Measurements from ENCODE around the gene GOLGA7B. TPM values are rescaled to one million over a fixed set of nuclear protein-coding genes. Genes with fewer than 3 reads are reported as not detected.
A peak's percentile ranks its signal among the peaks of the same experiment; 100 is the strongest.

GOLGA7B gene
- total RNA-seq, 1 donor from 2014 or later = 0.12 TPM

GRCh38 chr10:97874332-97874731 lies 24.7 kb downstream of the GOLGA7B start:
- TF ChIP-seq CTCF (conservative IDR thresholded peaks at IDR 0.05; ENCODE audit: low read depth, low read length) = no peak

DNA sequence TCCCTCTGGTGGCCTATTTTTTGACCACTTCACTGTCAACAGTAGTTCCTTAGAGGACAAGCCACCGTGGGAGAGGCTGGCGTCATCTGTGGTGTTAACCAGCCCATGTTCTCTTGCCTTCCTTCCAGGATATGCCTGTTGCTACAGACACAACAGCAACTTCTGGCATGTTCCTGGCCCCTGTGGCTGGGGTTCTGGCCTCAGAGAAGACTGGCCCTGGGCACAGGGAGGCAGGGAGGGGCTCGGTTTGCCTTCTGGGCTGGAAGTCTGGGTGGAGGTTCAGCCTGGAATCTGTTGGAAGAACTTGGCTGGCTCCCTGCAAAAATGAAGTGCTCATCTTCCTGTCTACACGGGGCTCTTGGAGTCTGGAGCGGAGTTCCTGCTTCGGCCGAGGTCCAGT lies 25.7 kb downstream of the GOLGA7B start:
- DNase-seq (ENCODE audit: low read depth) = no peak
- TF ChIP-seq CTCF (conservative IDR thresholded peaks at IDR 0.05; ENCODE audit: low read depth, low read length) = no peak
- no peak overlapping the region for H3K4me3 ChIP-seq (ENCODE audit: low read depth, low read length)

More at GRCh38 chr10:97874332-97874731, 24.7 kb downstream of the GOLGA7B start:
- no peak overlapping the region for H3K4me3 ChIP-seq (ENCODE audit: low read depth, low read length)
- no peak for DNase-seq (ENCODE audit: low read depth)

- no peak overlapping the region for H3K4me3 ChIP-seq (ENCODE audit: low read depth, low read length)
- no peak for DNase-seq (ENCODE audit: low read depth)
- TF ChIP-seq CTCF (conservative IDR thresholded peaks at IDR 0.05; ENCODE audit: low read depth, low read length) = no peak
Observed at GRCh38 chr10:97876402-97876801, 26.8 kb downstream of the GOLGA7B start.

DNA sequence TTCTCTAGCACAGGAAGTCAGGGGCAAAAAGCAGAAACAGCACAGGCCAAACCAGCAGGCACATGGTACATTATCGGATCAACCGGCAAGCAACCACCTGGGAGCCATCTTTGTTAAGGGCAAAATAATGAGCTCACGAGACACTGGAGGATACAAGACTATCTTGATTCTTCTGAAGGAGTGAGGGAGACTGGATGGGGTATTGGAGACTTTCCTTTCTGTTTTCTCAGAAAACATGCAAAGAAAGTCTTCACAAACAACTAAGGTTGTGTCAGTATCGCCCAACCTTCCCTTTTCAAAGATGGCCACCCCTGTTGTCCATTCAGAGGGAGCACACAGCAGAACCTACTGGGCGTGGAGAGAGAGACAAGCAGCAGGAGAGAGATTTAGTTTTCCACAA lies 29.6 kb downstream of the GOLGA7B start:
- H3K4me3 ChIP-seq (ENCODE audit: low read depth, low read length) = no peak overlapping the region
- no peak for DNase-seq (ENCODE audit: low read depth)
- TF ChIP-seq CTCF (conservative IDR thresholded peaks at IDR 0.05; ENCODE audit: low read depth, low read length) = no peak

- H3K4me3 ChIP-seq (ENCODE audit: low read depth, low read length) = no peak overlapping the region
- no peak for TF ChIP-seq CTCF (conservative IDR thresholded peaks at IDR 0.05; ENCODE audit: low read depth, low read length)
- no peak for DNase-seq (ENCODE audit: low read depth)
Observed at GRCh38 chr10:97880109-97880508, 30.5 kb downstream of the GOLGA7B start.

DNA sequence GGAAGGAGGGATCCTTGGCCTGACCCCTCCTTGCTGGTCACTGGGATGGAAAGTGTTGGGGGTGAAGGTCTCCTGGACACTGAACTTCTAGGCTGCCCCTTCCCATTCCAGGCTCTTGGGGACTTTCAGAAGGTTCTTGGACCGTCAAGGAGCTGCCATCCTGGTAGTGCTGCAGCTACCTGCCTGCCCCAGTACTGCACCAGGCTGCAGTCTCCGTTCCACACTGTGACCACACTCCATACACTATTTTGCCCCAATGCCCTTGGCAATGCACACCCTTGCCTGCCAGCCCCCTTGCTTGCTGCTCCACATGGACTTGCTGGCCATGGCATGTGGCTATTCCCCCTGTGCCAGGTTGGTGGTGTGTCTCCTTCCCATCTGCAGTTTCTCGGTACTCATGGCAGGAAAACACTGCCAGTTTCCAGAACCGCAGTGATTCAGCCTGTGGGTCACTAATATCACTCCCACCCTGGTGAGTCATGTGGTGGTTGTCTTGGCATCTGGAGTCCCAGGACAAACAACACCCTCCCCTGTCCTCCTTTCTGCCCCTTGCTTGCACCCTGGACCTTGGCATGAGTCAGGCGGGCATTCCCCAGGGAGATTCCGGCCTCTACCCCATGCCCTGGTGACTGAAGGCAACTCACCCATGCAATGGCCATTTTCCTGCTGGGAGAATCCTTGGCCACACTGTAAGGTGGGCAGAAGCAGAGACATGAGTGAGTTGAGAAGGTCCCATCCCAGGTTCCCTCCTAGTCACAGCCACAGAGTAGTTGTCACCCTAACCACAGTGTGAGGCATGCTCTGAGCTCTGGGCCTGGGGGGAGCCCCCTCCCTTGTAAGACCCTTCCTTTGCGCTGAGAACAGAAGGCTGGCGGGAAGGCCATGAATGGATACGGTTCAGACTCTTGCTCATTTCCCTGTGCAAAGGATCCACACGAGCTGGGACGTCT lies 32.8 kb downstream of the GOLGA7B start:
- DNase-seq (ENCODE audit: low read depth) = peak; percentile 100
- TF ChIP-seq CTCF (conservative IDR thresholded peaks at IDR 0.05; ENCODE audit: low read depth, low read length) = no peak
- no peak overlapping the region for H3K4me3 ChIP-seq (ENCODE audit: low read depth, low read length)

DNA sequence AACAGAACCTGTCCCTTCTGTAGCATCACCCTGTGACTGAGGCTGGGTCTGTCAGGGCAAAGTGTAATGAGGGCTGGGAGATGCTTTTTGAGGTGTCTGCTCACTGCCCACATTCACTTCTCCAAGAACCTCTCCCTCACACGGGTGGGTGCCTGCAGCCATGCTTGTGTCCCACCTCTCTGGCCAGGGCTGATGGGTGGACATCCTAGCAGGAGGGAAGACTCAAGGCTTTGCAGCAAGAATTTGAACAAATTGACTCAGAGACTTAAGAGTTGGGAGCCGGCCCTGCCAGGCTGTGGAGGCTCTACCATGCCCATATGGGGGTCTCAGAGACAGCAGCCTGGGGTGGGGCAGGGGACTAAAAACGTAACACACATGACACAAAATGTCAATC lies 33.4 kb downstream of the GOLGA7B start:
- TF ChIP-seq CTCF (conservative IDR thresholded peaks at IDR 0.05; ENCODE audit: low read depth, low read length) = no peak
- H3K4me3 ChIP-seq (ENCODE audit: low read depth, low read length) = no peak overlapping the region
- DNase-seq (ENCODE audit: low read depth) = no peak

All from epithelial cell of proximal tubule (primary cell).